ENCODE measurements around the gene KL. TPM values are rescaled to one million over a fixed set of nuclear protein-coding genes. Genes with fewer than 3 reads are reported as not detected.

KL gene
- total and polyA plus RNA-seq, 2 experiments from 2014 or later: 0.03 TPM; not detected in 1

GRCh38 chr13:32988608-32989289, 27.5 kb upstream of the KL start (continued):
- TF ChIP-seq, protein P1, sequence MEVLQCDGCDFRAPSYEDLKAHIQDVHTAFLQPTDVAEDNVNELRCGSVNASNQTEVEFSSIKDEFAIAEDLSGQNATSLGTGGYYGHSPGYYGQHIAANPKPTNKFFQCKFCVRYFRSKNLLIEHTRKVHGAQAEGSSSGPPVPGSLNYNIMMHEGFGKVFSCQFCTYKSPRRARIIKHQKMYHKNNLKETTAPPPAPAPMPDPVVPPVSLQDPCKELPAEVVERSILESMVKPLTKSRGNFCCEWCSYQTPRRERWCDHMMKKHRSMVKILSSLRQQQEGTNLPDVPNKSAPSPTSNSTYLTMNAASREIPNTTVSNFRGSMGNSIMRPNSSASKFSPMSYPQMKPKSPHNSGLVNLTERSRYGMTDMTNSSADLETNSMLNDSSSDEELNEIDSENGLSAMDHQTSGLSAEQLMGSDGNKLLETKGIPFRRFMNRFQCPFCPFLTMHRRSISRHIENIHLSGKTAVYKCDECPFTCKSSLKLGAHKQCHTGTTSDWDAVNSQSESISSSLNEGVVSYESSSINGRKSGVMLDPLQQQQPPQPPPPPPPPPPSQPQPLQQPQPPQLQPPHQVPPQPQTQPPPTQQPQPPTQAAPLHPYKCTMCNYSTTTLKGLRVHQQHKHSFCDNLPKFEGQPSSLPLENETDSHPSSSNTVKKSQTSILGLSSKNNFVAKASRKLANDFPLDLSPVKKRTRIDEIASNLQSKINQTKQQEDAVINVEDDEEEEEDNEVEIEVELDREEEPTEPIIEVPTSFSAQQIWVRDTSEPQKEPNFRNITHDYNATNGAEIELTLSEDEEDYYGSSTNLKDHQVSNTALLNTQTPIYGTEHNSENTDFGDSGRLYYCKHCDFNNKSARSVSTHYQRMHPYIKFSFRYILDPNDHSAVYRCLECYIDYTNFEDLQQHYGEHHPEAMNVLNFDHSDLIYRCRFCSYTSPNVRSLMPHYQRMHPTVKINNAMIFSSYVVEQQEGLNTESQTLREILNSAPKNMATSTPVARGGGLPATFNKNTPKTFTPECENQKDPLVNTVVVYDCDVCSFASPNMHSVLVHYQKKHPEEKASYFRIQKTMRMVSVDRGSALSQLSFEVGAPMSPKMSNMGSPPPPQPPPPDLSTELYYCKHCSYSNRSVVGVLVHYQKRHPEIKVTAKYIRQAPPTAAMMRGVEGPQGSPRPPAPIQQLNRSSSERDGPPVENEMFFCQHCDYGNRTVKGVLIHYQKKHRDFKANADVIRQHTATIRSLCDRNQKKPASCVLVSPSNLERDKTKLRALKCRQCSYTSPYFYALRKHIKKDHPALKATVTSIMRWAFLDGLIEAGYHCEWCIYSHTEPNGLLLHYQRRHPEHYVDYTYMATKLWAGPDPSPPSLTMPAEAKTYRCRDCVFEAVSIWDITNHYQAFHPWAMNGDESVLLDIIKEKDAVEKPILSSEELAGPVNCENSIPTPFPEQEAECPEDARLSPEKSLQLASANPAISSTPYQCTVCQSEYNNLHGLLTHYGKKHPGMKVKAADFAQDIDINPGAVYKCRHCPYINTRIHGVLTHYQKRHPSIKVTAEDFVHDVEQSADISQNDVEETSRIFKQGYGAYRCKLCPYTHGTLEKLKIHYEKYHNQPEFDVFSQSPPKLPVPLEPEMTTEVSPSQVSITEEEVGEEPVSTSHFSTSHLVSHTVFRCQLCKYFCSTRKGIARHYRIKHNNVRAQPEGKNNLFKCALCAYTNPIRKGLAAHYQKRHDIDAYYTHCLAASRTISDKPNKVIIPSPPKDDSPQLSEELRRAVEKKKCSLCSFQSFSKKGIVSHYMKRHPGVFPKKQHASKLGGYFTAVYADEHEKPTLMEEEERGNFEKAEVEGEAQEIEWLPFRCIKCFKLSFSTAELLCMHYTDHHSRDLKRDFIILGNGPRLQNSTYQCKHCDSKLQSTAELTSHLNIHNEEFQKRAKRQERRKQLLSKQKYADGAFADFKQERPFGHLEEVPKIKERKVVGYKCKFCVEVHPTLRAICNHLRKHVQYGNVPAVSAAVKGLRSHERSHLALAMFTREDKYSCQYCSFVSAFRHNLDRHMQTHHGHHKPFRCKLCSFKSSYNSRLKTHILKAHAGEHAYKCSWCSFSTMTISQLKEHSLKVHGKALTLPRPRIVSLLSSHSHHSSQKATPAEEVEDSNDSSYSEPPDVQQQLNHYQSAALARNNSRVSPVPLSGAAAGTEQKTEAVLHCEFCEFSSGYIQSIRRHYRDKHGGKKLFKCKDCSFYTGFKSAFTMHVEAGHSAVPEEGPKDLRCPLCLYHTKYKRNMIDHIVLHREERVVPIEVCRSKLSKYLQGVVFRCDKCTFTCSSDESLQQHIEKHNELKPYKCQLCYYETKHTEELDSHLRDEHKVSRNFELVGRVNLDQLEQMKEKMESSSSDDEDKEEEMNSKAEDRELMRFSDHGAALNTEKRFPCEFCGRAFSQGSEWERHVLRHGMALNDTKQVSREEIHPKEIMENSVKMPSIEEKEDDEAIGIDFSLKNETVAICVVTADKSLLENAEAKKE (CRISPR knock-in tag; IDR thresholded peaks at IDR 0.05): no peak
- TF ChIP-seq EZH2phosphoT487 (IDR thresholded peaks at IDR 0.05; ENCODE audit: unreplicated experiment): no peak
- TF ChIP-seq, protein P2, sequence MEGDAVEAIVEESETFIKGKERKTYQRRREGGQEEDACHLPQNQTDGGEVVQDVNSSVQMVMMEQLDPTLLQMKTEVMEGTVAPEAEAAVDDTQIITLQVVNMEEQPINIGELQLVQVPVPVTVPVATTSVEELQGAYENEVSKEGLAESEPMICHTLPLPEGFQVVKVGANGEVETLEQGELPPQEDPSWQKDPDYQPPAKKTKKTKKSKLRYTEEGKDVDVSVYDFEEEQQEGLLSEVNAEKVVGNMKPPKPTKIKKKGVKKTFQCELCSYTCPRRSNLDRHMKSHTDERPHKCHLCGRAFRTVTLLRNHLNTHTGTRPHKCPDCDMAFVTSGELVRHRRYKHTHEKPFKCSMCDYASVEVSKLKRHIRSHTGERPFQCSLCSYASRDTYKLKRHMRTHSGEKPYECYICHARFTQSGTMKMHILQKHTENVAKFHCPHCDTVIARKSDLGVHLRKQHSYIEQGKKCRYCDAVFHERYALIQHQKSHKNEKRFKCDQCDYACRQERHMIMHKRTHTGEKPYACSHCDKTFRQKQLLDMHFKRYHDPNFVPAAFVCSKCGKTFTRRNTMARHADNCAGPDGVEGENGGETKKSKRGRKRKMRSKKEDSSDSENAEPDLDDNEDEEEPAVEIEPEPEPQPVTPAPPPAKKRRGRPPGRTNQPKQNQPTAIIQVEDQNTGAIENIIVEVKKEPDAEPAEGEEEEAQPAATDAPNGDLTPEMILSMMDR (conservative IDR thresholded peaks at IDR 0.05; ENCODE audit: low read depth in 2 of 2): no peak

- no peaks in the 10 kb centered on the region for H3K4me1 ChIP-seq (ENCODE audit: insufficient read depth)
- no peaks in the 10 kb centered on the region for H3K36me3 Mint-ChIP-seq (ENCODE audit: low read depth)
- H3K27me3 ChIP-seq (ENCODE audit: insufficient read depth): no peaks in the 10 kb centered on the region
- H3K27ac ChIP-seq (ENCODE audit: low read depth): no peak overlapping the region
- ATAC-seq: no peak
- H3K27me3 Mint-ChIP-seq (ENCODE audit: insufficient read depth, low read depth, poor library complexity): peaks cover 5% of the 10 kb centered on the region
- no peak overlapping the region for H2AFZ ChIP-seq
- H3F3A ChIP-seq (replicated peaks; ENCODE audit: low read depth): no peaks in the 10 kb centered on the region
- no peak overlapping the region for H3K4me3 Mint-ChIP-seq
- H3K4me1 Mint-ChIP-seq: no peaks in the 10 kb centered on the region
- no peaks in the 10 kb centered on the region for H4K20me1 ChIP-seq (replicated peaks; ENCODE audit: insufficient read depth)
- TF ChIP-seq NANOG (IDR thresholded peaks at IDR 0.05; ENCODE audit: borderline replicate concordance): no peak
- TF ChIP-seq STAT1 (IDR thresholded peaks at IDR 0.05; ENCODE audit: unreplicated experiment): no peak
- TF ChIP-seq POLR2AphosphoS5 (IDR thresholded peaks at IDR 0.05; ENCODE audit: low read depth): no peak
- no peak for TF ChIP-seq ETS1 (IDR thresholded peaks at IDR 0.05)
- TF ChIP-seq ZNF331 (CRISPR knock-in tag; IDR thresholded peaks at IDR 0.05; ENCODE audit: low read depth): no peak
- TF ChIP-seq JUNB (IDR thresholded peaks at IDR 0.05; ENCODE audit: unreplicated experiment): no peak
- TF ChIP-seq ZNF114 (CRISPR knock-in tag; IDR thresholded peaks at IDR 0.05): no peak
- TF ChIP-seq EZH2 (IDR thresholded peaks at IDR 0.05; ENCODE audit: low read depth, unreplicated experiment): no peak
- TF ChIP-seq EZH2phosphoT487 (IDR thresholded peaks at IDR 0.05; ENCODE audit: unreplicated experiment): no peak
- no peak overlapping the region for H3K4me3 ChIP-seq
- peaks cover 3% of the 10 kb centered on the region; the same call in 1 of the 3 replicates for H3K9me3 Mint-ChIP-seq
- DNase-seq (ENCODE audit: low spot score): no peak
- H3K27ac Mint-ChIP-seq: no peak overlapping the region
- H3K79me2 ChIP-seq (replicated peaks; ENCODE audit: insufficient read depth): no peaks in the 10 kb centered on the region
- no peaks in the 10 kb centered on the region for H3K36me3 ChIP-seq (ENCODE audit: insufficient read depth)
- H3K4me2 ChIP-seq: no peak overlapping the region
- H3K9me2 ChIP-seq (ENCODE audit: insufficient read depth): peaks cover 15% of the 10 kb centered on the region
These were observed 26.9 kb upstream of the KL start for GRCh38 chr13:32989290-32989667.
